Neural crest cell (in vitro differentiated cells): Measurements from ENCODE around the gene COIL. TPM values are rescaled to one million over a fixed set of nuclear protein-coding genes. Genes with fewer than 3 reads are reported as not detected.
"Not testable (repeated sequence)": the region's sequence is repeated elsewhere in the genome, so short reads cannot be mapped to it uniquely, and the experiment has no call there.

Experiments used
- DNase-seq: peaks from one replicate; pipeline ENCODE4 v3.0.0; 2021; ENCODE audit warnings: low read depth, mixed read lengths, low spot score
- H3K27ac Mint-ChIP-seq: one replicate; pipeline ENCODE4 v1.8.0; 2021; ENCODE audit warnings: mild to moderate bottlenecking, mixed read lengths; ENCODE audit not compliant: unreplicated experiment
- H3K27me3 Mint-ChIP-seq: 2 replicates; pipeline ENCODE4 v1.8.0; 2021; ENCODE audit warnings: low read depth, mild to moderate bottlenecking, mixed read lengths
- H3K36me3 Mint-ChIP-seq: 2 replicates; pipeline ENCODE4 v1.8.0; 2021; ENCODE audit warnings: low read depth, mild to moderate bottlenecking, mixed read lengths
- H3K4me1 Mint-ChIP-seq: 2 replicates; pipeline ENCODE4 v1.8.0; 2021; ENCODE audit warnings: mixed read lengths
- H3K4me3 Mint-ChIP-seq: one replicate; pipeline ENCODE4 v1.8.0; 2021; ENCODE audit warnings: mild to moderate bottlenecking, mixed read lengths
- H3K9me3 Mint-ChIP-seq: 2 replicates; pipeline ENCODE4 v1.8.0; 2021; ENCODE audit warnings: mixed read lengths
- CTCF ChIP-seq: fragments of 200-600 bp; sonication (generic); conservative IDR thresholded peaks from 2 replicates; pipeline ENCODE4 v1.5.0; 2021; ENCODE audit warnings: antibody characterized with exemption, mild to moderate bottlenecking
- total RNA-seq: library from RNA; stranded (reverse); gene quantifications from 2 replicates; pipeline ENCODE4 v1.2.1, GENCODE V29; 2021

COIL gene
- total RNA-seq, 1 donor from 2014 or later, result 24.1 TPM

GRCh38 chr17:56970974-56971373, 10.1 kb upstream of the COIL start:
- Mint-ChIP-seq H3K36me3 (no peaks in the 10 kb centered on the region), H3K27me3 (peaks cover 9% of the 10 kb centered on the region), H3K27ac (no peak overlapping the region), H3K4me1 (no peaks in the 10 kb centered on the region), H3K4me3 (no peak overlapping the region), H3K9me3 (peaks cover 9% of the 10 kb centered on the region)
- no peak for TF ChIP-seq CTCF
- DNase-seq, result no peak

GRCh38 chr17:56966338-56966737, 5.5 kb upstream of the COIL start:
- Mint-ChIP-seq H3K4me1 (no peaks in the 10 kb centered on the region), H3K27me3 (no peaks in the 10 kb centered on the region), H3K36me3 (no peaks in the 10 kb centered on the region), H3K9me3 (peaks cover 4% of the 10 kb centered on the region), H3K4me3 (no peak overlapping the region), H3K27ac (no peak overlapping the region)
- no peak for TF ChIP-seq CTCF
- DNase-seq, result no peak

GRCh38 chr17:56965681-56966080, 4.8 kb upstream of the COIL start:
- H3K36me3 Mint-ChIP-seq, H3K27ac Mint-ChIP-seq, H3K9me3 Mint-ChIP-seq, H3K27me3 Mint-ChIP-seq, H3K4me3 Mint-ChIP-seq, H3K4me1 Mint-ChIP-seq, DNase-seq: not testable (repeated sequence)

- DNase-seq, H3K36me3 Mint-ChIP-seq, H3K27ac Mint-ChIP-seq, H3K4me1 Mint-ChIP-seq, H3K9me3 Mint-ChIP-seq, H3K4me3 Mint-ChIP-seq, H3K27me3 Mint-ChIP-seq: not testable (repeated sequence)
Observed at GRCh38 chr17:56965241-56965640, 4.4 kb upstream of the COIL start.

- no peak for TF ChIP-seq CTCF
- no peak overlapping the region for H3K4me3 Mint-ChIP-seq
- DNase-seq, result no peak
- no peaks in the 10 kb centered on the region for H3K27me3 Mint-ChIP-seq
- peaks cover 6% of the 10 kb centered on the region for H3K36me3 Mint-ChIP-seq
- H3K9me3 Mint-ChIP-seq, result no peaks in the 10 kb centered on the region
- peaks cover 26% of the 10 kb centered on the region for H3K4me1 Mint-ChIP-seq
- no peak overlapping the region for H3K27ac Mint-ChIP-seq
Observed at GRCh38 chr17:56956992-56957391, 3.9 kb downstream of the COIL start.

GRCh38 chr17:56949595-56949994, 11.3 kb downstream of the COIL start:
- Mint-ChIP-seq H3K4me1 (peaks cover 16% of the 10 kb centered on the region), H3K27me3 (no peaks in the 10 kb centered on the region), H3K4me3 (no peak overlapping the region), H3K27ac (no peak overlapping the region), H3K36me3 (peaks cover 12% of the 10 kb centered on the region), H3K9me3 (no peaks in the 10 kb centered on the region)
- TF ChIP-seq CTCF, result no peak
- no peak for DNase-seq

- Mint-ChIP-seq H3K9me3 (no peaks in the 10 kb centered on the region), H3K27me3 (no peaks in the 10 kb centered on the region), H3K36me3 (peaks cover 12% of the 10 kb centered on the region), H3K27ac (no peak overlapping the region), H3K4me1 (peaks cover 15% of the 10 kb centered on the region), H3K4me3 (no peak overlapping the region)
- no peak for TF ChIP-seq CTCF
- DNase-seq, result no peak
Observed at GRCh38 chr17:56948491-56948890, 12.4 kb downstream of the COIL start.
